ENCODE results near the gene TDRD3.
A peak's percentile ranks its signal among the peaks of the same experiment; 100 is the strongest.
"Not testable (repeated sequence)": the region's sequence is repeated elsewhere in the genome, so short reads cannot be mapped to it uniquely, and the experiment has no call there.

The TDRD3 gene

GRCh38 chr13:60398379-60398891 lies 1.4 kb downstream of the TDRD3 start:
- peak; percentile 14 for DNase-seq (ENCODE audit: low read depth, low spot score)

DNA sequence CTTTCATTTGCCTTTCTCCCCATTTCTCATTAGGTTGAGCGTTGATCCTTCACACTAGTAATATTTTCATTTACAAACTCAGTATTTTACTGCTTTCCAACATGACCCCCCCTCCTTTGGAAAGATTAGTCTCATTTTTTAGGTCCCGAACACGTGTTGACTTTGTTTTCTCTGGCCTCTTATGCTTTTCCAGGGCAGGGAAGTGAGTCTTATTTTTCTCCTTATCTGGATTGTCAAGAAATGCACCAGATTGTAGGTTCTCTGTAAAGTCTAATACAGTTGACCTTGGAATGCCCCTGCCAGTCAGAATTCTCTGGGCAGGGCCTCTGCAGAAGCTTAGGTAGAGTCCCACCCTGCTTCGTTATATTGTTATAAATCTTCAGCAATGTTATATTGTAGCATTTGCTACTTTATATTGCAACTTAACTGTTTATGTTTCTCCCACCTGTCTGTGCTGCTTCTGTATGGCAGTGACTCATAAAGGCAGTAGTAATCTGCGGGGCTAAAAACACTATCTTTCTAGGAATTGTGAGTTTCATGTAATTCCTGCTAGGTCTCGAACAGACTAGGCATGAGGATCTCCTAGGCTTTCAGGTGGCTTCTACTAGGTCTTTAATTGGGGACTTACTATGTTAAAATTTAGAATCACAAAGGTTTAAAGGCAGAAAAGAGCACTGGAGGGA lies 2.0 kb downstream of the TDRD3 start:
- DNase-seq (ENCODE audit: low read depth, low spot score) = no peak

GRCh38 chr13:60402022-60402421 lies 5.0 kb downstream of the TDRD3 start:
- DNase-seq (ENCODE audit: low read depth, low spot score) = no peak

DNA sequence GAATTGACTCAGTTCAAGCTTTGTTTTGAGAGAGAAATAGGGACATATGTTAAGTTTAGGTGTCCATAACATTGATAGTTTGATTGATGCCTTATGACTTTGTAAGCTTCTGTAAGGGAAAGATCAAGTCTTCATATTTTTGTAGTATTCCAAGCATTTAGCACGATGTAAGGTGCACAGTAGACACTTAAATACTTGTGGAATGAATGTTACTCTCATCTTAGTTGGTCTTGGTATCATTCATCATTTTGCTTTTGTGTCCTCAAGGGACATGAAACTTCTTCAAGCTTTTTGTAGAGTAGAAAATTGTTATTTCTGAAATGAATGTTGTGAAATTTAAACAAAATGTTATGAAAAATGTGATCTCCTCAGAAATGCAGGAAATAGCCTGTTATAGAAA lies 10.1 kb downstream of the TDRD3 start:
- DNase-seq (ENCODE audit: low read depth, low spot score) = no peak

DNA sequence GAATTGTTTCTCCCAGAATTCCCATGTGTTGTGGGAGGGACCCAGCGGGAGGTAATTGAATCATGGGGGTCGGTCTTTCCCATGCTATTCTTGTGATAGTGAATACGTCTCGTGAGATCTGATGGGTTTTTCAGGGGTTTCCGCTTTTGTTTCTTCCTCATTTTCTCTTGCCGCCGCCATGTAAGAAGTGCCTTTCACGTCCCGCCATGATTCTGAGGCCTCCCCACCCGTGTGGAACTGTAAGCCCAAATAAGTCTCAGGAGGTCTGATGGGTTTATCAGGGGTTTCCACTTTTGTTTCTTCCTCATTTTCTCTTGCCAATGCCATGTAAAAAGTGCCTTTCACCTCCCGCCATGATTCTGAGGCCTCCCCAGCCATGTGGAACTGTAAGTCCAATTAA lies 10.8 kb downstream of the TDRD3 start:
- not testable (repeated sequence) for DNase-seq (ENCODE audit: low read depth, low spot score)

DNA sequence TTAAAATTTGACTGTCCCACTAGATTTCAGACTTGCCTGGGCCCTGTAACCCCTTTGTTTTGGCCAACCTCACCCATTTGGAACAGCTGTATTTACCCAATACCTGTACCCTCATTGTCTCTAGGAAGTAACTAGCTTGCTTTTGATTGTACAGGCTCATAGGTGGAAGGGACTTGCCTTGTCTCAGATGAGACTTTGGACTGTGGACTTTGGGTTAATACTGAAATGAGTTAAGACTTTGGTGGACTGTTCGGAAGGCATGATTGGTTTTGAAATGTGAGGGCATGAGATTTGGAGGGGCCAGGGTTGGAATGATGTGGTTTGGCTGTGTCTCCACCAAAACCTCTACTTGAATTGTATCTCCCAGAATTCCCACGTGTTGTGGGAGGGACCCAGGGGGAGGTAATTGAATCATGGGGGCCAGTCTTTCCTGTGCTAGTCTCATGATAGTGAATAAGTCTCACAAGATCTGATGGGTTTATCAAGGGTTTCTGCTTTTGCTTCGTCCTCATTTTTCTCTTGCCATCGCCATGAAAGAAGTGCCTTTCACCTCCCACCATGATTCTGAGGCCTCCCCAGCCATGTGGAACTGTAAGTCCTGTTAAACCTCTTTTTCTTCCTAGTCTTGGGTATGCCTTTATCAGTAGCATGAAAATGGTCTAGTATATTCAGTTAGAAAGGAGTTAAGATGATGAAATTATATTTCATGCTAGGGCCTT lies 12.7 kb downstream of the TDRD3 start:
- not testable (repeated sequence) for DNase-seq (ENCODE audit: low read depth, low spot score)

DNA sequence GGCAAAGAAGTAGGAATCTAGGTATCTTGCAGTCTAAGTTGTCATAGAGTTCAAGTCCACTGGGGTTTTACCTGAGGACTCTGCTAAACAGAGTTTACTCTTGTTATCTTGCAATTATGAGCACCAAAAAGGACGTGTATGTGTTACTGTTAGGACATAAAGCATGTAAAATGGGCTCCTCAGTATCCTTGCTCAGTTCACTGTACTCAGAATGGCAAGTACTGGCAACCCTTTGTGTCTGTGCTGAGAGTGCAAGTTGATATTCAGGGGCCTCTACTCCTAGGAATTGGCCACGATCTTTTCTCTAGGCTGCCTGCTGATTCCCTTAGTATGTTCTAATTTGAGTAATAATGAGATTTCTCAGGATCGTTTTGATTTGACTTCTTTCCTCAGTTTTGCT lies 13.3 kb downstream of the TDRD3 start:
- no peak for DNase-seq (ENCODE audit: low read depth, low spot score)

- no peak for DNase-seq (ENCODE audit: low read depth, low spot score)
Observed at GRCh38 chr13:60411464-60411863, 14.4 kb downstream of the TDRD3 start.

DNA sequence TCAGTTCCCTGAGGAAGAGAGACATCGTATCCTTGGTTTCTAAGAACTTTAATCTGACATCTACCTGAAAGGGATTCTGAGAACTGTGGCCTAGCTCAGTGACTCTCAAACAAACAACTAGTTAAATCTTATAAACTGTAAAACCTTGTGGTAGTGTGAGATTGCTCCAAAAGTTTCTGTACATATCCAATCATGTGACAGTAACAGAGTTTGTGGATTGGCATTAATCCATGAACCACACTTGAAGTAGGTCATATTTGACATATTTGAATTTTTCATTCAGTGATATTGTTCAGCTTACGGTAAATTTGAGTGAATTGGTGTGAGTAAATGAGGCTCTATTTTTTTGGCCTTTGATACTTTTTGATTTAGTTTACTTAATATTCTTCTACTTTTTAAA lies 15.0 kb downstream of the TDRD3 start:
- no peak for DNase-seq (ENCODE audit: low read depth, low spot score)

DNA sequence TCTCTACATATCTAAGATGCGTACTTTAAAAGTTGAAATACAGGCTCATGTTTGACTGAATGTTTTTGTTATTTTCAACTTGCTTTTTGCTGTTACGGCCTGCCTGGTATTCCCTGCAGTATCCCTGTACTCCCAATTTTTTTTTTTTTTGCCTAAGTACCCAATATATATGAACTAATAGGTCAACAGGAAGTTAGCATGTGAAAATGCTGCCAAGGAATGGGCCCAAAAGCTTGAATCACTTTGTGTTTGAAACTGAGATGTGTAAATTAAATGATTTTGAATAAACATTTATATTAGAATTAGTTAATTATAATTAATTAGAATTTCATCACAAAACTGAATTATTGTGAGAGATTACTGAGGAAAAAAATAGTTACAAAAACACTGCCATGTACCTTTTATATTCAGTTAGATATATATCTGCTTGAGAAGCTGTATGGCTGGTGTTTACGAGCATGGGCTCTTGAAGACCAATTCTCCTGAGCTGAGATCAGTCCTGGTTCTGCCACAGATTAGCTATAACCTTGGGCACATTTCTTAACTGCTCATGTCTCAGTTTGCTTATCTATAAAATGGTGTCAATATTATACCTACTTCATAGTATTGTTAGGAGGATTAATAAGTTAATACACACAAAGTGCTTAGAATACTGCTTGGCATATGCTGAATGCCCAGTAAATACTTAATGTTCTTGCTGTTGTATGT lies 16.0 kb downstream of the TDRD3 start:
- no peak for DNase-seq (ENCODE audit: low read depth, low spot score)

DNA sequence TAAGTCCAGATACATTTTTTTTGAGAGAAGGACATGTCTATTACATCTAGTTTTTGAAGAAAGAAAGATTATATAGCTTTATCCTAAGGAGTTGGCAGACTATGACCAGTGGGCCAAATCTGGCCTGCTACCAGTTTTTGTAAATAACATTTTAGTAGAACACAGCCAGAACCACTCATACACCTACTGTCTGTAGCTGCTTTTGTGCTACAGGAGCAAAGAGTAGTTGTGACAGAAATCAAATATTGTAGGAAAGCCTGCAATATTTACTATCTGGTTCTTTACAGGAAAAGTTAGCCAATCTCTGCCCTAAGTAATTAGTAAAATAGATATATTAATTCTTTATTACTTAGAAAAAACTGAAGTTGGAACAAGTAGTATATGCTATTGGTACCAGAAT lies 17.2 kb downstream of the TDRD3 start:
- no peak for DNase-seq (ENCODE audit: low read depth, low spot score)

- no peak for DNase-seq (ENCODE audit: low read depth, low spot score)
Observed at GRCh38 chr13:60417734-60418133, 20.7 kb downstream of the TDRD3 start.

DNA sequence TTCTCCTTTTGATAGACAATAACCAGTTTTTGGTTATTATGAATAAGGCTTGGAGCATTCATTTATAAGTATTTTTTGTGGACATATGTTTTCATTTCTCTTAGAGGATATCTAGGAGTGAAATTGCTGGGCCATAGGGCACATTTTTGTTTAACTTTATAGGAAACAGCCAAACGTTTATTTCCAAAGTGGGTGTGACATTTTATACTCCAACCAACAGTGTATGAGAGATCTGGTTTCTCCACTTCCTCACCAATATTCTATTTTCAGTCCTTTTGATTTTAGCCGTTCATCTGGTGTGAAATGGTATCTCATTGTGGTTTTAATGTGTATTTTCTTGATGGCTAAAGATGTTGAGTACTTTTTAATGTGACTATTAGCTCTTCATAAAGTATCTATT lies 21.9 kb downstream of the TDRD3 start:
- no peak for DNase-seq (ENCODE audit: low read depth, low spot score)

DNA sequence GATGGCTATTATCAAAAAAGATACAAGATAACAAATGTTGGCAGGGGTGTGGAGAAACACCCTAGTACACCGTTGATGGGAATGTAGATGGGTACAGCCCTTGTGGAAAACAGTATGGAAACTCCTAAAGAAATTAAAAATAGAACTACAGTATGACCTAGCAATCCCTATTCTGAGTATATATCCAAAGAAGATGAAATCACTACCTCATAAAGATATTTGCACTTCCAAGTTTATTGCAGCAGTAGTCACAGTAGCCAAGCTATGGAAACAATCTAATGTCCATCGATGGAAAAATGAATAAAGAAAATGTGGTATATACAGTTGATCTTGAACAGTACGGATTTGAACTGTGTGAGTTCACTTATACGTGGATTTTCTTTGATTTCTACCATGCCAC lies 28.3 kb downstream of the TDRD3 start:
- no peak for DNase-seq (ENCODE audit: low read depth, low spot score)

DNA sequence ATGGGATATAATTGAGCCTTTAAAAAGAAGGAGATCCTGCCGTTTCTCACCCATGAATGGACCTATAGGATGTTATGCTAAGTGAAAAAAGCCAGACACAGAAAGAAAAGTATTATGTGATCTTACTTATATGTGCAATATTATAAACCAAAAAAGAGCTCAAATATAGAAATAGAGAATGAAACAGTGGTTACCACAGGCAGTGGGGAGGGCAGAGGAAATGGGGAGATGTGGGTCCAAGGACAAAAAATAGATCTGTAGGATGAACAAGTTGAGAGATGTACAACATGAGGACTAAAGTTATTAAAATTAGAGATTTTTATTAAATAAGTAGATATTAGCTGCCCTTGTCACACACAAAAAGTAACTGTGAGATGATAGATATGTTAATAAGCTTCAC lies 29.1 kb downstream of the TDRD3 start:
- no peak for DNase-seq (ENCODE audit: low read depth, low spot score)

DNA sequence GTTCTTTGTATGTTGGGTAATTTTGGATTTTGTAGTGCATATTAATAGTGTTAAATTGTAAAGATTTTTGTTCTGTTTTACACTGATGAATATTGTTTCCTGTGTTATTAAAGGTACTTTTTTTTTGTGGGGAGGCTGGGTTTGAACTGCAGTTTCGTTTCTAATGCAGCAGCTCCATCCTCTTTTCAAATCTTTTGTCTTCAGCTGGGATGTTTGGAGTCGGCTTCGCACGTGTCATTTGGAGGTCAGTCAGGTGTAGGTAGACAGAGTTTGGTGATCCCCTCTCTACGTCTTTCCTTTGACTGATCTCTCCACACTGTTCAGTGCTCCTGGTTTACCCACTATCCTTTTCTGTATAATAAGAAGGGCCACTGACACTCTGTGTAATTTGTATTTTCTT lies 30.3 kb downstream of the TDRD3 start:
- DNase-seq (ENCODE audit: low read depth, low spot score) = no peak

GRCh38 chr13:60431108-60431700 lies 34.2 kb downstream of the TDRD3 start:
- no peak for DNase-seq (ENCODE audit: low read depth, low spot score)

GRCh38 chr13:60433505-60433904 lies 36.5 kb downstream of the TDRD3 start:
- DNase-seq (ENCODE audit: low read depth, low spot score) = no peak

DNA sequence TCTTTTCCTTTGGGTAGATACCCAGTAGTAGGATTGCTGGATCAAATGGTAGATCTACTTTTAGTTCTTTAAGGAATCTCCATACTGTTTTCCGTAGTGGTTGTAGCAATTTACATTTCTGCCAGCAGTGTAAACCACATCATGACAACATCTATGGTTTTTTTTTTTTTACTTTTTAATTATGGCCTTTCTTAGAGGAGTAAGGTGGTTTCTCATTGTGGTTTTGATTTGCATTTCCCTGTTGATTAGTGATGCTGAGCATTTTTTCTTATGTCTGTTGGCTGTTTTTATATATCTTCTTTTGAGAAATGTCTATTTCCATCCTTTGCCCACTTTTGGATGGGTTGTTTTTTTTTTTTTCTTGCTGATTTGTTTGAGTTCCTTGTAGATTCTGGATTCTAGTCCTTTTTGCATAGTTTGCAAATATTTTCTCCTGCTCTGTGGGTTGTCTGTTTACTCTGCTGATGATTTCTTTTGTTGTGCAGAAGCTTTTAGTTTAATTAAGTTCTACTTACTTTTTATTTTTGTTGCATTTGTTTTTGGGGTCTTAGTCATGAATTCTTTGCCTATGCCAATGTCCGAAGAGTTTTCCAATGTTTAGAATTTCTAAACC lies 38.8 kb downstream of the TDRD3 start:
- DNase-seq (ENCODE audit: low read depth, low spot score) = no peak

GRCh38 chr13:60439201-60439600 lies 42.2 kb downstream of the TDRD3 start:
- DNase-seq (ENCODE audit: low read depth, low spot score) = no peak

DNA sequence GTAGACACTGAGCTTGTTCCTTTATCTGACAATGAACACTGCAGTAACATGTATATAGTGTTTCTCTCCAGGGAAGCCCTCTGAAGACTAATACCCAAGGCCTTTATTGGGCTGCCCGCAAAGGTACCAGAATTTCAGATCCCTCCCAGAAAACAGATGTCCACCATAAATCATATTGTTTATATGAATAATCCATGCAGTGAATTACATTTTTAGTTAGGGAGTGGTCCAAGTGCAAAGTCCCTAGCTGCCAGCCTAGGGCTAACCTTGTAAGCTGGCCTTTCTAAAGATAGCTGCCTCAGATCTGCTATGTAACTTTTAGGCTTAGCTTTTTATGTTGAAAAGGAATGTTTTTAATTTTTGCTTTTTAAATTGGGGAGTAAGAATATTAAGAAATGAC lies 44.7 kb downstream of the TDRD3 start:
- DNase-seq (ENCODE audit: low read depth, low spot score) = no peak

Measured in ELF-1 (cell line).